ENCODE results near the gene DNAH14.

GRCh38 chr1:224929335-224930237 lies at the start of gene DNAH14:
- TF ChIP-seq CTCF (IDR thresholded peaks at IDR 0.05) (no peak), HES2 (IDR thresholded peaks at IDR 0.05) (no peak), CHD2 (IDR thresholded peaks at IDR 0.05; ENCODE audit: low read length, partially characterized antibody) (no peak), RNF2 (IDR thresholded peaks at IDR 0.05; ENCODE audit: borderline replicate concordance, low read depth) (no peak), RAD21 (conservative IDR thresholded peaks at IDR 0.05 in 1 of 2, IDR thresholded peaks at IDR 0.05 in 1 of 2) (no peak), USF2 (IDR thresholded peaks at IDR 0.05) (peak; percentile 43; the same call in 1 of the 2 replicates), CHD4 (IDR thresholded peaks at IDR 0.05; ENCODE audit: borderline replicate concordance) (no peak), KDM1A (IDR thresholded peaks at IDR 0.05; ENCODE audit: low read depth) (no peak), POLR2A (IDR thresholded peaks at IDR 0.05; ENCODE audit: low read length) (peak; percentile 93), MYC (IDR thresholded peaks at IDR 0.05; ENCODE audit: borderline replicate concordance, low read length) (no peak), RFX5 (IDR thresholded peaks at IDR 0.05) (no peak), NR3C1 (IDR thresholded peaks at IDR 0.05) (no peak), SMC3 (IDR thresholded peaks at IDR 0.05) (no peak)

Measured in A549 (cell line).